HS-27A (cell line): ENCODE data around the gene DCST2.

ENCODE experiments used
- DNase-seq: peaks from one replicate; pipeline ENCODE4 v3.0.0-alpha.2; 2012; ENCODE audit warnings: low read depth, missing footprints

Gene DCST2

DNA sequence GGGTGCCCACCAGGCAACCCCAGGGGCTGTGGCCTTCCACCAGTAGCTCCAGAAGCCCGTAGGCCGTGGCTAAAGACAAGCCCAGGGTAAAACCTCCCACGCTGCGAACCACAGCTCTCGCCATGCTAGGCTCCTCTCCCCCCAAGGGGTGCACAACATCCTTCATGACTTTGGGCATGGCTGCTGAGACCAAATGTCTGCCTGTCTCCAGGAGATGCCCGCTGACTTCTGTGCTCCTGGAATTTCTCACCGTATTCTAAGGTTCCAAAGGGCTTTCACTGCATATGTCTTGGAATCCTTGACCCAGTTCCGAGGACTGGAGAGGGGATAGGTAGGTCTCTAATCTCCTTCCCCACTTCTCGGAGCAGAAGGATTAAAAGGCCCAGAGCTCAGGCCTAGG is at the start of gene DCST2, which contains the start of gene DCST1:
DCST2 (minus strand) TSS at position 258 of the 400 bp plus-strand sequence; CDS start at position 178, 80 bp downstream.
DCST1 (plus strand) TSS at position 301 of the 400 bp plus-strand sequence. CDS start 213 bp downstream, outside the sequence.
- DNase-seq: no peak

DNA sequence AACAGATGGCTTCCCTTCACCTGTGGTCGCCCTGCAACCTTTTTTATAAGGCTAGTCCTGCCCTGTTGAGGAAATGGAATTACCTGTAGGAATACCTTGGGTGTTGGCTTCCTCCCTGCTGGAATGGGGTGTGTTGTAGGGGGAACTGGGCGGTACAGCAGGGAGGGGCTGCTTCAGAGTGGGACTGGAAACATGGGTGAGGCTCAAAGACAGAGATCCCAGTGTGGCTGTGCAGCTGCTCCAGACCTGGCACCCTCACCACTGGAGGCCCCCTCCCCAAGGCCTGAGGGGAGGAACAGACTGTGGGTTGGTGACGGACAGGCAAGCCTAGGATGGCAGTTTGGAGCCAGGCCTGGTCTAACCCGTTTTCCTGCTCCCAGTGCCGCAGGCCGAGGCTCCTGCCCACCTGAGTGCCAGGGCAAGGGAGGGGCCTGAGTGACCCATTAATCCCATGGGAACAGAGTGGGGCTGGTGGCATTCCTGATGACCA is 49.5 kb upstream of the DCST2 start:
- DNase-seq: no peak

DNA sequence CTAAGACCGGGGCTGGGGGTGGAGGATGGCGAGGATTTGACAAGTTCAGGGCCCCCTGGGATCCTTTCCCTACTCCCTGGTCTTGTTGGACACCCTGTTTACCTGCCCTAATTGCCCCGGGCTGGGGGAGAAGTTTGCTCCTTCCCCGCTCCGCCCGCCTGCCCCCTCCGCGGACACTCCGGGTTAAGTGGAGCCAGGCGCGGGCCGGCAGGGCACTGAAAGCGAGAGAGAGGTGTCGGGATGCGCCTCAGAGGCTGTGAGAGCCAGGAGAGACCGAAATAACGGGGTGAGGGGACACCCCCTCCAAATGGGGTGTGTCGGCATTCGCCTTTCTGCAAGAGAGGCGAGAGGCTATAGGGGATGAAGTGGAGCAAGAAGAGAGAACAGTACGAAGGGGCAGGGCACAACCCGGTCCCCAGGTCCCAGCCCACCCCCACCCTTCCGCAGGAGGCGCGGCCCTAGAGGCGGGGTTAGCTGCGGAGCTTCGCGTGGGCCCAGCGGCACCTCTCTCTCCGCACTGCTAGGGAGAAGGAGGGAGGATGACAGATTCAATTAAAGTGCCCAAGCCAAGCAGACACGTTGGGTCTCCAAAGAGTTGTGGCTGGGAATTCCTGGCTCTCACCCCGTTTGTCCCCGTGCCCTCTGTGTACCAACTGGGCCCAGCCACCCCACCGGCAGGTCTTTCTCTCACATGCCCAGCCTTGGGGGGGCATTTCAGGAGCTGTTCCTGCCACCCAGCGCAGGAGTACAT is 48.9 kb upstream of the DCST2 start:
- no peak for DNase-seq

DNA sequence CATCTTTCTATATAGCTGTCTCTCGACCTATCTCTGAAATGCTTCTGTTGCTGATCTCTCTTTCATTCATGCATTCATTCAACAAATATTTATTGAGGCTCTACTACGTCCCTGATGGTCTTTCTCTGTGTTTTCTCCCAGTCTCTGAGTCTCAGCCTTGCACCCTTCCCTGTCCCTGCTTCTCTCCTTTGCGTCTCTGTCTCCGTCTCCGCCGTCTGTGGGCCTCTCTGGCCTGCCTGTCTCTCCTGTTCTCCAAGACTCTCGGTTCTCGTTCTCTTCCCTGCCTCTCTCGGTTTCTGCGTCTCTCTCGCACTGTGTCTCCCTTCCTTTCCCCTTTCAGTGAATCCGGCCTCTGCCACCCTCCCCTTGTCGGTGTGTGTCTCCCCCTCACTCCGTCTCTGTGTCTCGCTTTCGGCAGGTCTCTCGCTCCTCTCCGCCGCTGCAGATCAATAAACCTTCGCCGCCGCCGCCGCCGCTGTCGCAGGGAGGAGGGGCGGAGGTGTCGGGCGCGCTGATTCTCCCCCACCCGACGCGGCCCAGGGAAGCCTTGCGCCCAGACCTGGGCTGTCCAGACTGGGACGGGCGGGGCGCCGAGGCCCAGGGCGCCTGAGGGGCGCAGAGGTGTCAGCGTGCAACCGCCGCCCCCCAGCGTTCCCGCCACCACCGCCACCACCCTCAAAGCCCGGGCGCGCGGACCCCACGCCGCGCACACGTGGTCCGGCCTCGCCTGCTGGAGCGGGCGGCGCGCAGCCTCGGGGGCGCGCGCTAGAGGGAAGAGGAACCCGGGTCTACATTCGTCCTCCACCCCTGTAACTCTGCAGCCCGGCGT is 48.1 kb upstream of the DCST2 start:
- DNase-seq: no peak

DNA sequence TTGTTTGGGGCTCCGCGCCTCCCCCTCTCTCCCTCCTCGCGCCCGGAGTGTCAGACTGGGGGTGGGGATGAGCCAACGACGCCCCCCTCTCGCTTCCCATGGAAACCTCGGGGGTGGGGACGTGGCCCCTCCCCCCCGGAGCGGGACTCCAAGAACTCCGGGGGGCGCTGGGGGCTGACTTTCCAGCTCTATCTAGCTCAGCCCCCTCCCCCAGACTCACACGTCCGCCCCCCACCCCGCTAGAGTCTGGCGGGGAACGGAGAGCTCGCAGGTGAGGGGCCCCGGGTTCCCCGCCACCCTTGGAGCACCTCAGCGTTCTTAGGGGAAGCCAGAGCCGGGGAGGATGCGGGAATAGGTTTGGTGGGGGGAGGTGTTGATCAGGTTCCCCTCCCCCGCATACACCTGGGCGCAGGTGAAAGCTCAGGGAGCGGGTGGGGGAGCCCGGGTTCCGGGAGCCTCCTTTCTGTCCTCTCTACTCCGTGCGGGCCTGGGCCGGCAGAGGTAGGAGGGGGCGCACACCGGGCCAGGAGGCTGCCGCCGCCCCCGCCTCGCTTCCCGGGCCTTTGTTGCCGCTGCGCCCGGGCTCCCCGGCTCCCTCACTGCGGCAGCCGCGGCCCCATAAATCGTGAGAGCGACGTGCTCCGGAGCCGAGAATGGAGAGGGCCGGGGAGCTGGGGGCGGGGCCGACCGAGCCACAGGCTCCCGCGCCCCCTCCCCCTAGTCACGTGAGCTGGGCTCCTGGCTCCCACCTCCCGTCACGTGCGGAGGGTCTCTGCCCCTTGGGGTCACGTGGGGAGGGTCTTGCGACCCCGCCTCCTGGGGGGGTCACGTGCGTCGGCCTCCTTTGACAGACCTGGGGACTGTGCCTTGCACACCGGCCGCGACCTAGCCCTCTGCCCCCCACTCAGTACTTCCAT is 47.0 kb upstream of the DCST2 start:
- no peak for DNase-seq

DNA sequence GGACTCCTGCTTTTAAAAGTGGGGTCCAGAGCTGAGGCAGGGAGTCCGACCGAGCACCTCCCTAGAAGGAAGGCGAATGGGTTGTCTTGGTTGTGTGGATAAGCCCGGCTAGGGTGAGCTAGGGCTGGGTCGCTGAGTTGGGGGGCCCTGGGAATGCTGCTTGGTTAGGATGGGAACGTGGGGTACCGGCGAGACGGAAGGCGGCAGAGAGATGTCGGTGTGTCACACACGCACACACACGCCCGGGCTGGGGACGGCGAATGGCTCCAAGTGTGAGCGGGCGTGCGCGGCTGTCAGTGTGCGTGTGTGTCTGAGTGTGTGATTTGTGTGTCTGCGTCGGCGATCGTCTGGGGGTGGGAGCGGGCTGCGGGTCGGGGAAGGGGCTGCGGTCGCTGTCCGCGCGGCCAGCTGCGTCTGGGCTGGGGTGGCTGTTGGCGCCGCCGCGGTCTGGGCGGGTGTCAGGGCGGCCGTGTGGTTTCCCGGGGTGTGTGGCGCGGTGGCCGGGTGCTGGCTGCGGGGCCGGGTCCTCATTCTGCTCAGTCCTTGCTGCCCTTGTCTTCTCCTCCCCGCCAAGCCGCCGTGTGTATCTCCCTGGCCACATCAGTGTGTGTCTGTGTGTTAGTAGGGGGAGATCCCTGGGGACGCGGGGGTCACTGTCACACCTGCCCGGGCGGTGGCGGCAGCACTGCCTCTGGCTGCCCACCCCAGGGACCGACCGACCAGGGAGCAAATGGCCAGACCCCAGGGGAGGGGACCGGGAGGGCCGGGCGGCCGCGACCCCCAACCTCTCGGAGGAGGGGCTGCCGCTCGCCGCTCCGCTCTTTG is 46.1 kb upstream of the DCST2 start:
- DNase-seq: no peak

DNA sequence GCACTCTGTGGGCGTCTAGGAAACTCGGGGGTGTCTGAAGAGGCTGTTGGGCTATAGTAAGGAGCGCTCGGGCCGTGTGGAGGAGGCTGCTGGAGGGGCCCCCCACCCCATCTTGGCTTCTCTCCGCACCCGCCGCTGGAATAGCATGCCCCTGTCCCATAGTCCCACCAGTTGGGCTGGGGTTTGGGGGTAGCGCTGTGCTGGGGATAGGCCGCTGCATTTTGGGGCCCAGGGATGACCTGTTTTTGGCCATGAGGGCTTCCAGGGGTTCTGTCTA is 45.6 kb upstream of the DCST2 start:
- no peak for DNase-seq

DNA sequence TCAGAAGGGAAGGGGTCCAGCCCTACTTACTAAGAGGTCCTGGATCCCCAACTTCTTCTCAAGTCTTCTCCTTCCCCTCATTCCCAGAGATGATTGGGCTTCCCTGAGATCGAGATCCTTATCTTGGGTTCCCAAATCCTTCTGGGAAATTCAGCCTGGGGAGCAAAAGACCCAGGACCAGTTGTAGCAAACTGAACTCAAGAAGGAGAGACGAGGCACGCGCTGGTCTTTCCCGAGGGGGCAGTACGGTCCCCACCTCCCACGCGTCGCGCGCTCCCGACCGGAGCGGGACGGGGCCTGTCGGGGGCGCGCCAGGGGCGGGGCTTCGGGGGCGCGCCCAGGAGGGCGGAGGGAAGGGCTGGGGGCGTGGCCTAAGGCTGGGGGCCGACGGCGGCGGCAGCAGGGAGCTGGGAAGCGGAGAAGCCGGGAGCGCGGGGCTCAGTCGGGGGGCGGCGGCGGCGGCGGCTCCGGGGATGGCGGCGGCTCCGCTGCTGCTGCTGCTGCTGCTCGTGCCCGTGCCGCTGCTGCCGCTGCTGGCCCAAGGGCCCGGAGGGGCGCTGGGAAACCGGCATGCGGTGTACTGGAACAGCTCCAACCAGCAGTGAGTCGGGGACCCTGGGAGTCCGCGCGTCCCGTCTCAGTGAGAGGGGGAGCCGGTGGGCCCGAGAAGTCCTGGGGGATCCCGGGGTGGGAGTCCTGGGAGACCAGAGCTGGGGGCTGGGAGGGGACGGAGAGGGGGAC is 45.1 kb upstream of the DCST2 start, which contains the start of gene EFNA3:
EFNA3 (plus strand) TSS at position 369 of the 741 bp plus-strand sequence; CDS start at position 474, 105 bp downstream.
- no peak for DNase-seq

DNA sequence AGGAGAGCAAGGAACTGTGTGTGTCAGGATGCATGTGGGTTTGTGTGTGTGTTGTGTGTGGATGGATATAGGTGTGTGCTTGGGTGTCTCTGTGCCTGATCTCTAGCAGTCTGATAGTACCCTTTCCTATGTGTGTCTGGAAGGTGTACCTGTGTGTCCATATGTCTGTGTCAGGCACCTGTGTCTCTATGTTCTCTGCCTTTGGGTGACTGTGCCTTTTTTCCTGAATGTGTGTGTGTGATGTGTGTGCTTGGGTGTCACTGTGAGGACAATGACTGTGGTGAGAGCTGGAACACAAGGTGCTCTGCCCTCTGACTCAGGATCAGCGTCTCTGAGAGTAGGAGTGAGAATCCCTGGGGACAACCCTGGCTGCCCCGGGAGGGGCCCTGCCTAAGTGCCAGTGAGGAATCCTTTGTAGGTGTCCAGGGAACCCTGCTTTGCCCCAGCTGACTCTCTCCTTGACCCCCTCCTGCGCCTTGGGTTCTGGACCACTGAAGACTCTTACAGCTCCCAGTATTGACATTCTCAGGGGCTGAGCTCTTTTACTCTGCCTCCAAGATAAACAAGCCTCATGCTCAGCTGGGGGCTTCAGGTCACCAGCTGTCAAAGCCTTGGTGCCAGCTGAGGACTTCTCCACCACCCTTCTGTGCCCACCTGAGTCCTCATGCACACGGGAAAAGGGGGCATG is 44.3 kb upstream of the DCST2 start:
- no peak for DNase-seq

DNA sequence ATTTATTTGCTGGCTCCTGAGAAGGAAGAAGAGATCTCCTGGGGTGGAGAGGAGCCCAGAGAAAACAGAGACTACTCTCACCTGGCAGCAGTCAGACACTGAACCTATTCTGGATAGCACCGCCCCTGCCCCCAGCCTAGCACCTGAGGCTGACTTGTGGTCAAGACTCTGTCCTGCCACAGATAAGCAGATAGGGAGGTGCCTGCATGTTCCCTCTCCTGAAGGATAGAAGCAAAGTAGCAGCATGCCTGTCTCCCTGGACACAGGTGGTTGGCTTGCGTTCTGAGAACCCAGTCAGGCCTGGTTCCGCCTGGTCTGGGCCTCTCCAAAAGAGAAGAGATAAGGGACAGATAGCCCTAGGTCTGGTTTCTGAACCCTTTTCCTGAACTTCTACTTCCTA is 43.8 kb upstream of the DCST2 start:
- no peak for DNase-seq

DNA sequence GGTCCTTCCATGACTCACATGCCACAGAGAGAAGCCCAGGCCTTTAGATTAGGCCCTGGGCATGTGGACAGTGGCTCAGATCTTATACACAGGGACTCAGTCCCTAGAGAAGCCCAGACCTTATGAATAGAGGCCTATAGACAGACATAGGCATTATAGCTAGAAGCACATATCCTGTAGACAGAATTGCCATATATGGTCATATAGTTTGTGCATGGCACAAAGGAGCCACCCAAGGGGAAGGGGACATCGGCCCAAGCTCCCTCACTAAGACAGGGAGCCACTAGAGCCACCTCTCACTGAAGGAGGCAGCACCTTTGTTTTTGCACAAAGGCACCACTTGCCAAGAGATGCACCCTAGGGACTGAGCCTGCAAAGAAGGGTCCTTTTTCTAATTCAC is 42.8 kb upstream of the DCST2 start:
- no peak for DNase-seq

DNA sequence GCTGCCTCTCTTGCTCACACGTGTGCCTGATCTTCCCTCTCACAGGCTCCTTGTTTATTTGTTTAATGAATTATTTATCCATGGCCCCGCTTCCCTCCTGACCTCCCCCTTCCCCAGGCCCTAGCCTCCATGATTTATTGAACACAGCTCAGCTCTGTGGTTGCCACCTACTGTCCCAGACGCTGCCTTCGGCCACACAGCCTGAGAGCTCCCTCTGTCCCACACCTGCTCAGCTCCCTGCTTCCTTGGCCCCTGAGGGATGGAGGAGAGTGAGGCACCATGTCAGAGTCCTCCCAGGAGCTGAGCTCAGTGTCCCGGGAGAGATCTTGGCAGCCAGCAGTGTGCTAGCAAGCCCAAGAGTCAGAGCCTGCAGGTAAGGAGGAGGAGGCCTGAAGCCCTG is 42.0 kb upstream of the DCST2 start:
- no peak for DNase-seq

DNA sequence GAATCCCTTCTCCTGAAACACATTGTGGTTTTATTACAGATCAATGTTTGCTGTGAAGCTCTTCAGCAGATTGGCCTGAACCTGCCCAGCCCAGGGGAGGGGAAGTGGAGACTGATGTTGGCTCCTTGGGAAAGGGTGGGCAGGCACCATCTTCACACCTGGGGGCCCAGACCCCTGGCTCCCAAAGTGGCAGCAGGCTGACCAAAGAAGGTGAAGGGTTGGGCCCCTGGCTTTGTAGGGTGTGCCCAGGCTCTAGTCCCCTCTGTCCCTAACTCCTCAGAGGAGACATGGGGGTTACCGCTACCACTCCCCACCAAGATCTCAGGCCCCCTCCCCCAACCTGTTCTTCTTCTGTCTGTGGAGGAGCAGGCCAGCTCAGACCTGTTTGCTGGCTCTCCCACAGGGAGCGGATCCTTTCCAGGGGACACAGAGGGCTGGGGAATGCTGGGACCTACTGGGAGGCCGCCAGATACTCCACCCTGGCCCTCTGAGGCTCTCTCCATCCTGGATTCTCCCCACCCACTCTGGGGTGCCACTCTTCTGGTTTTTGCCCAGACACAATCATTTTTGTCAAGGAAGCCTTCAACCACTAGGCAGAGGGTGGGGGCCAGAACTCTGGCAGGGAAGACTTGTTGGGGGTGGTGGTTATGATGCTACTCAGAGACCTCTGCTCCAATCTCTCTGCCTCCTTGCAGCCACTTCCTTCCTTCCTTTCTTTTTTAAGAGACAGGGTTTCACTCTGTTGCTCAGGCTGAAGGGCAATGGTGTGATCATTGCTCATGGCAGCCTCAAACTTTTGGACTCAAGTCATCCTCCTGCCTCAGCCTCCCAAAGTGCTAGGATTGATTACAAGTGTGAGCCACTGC is 40.0 kb upstream of the DCST2 start:
- DNase-seq: no peak

DNA sequence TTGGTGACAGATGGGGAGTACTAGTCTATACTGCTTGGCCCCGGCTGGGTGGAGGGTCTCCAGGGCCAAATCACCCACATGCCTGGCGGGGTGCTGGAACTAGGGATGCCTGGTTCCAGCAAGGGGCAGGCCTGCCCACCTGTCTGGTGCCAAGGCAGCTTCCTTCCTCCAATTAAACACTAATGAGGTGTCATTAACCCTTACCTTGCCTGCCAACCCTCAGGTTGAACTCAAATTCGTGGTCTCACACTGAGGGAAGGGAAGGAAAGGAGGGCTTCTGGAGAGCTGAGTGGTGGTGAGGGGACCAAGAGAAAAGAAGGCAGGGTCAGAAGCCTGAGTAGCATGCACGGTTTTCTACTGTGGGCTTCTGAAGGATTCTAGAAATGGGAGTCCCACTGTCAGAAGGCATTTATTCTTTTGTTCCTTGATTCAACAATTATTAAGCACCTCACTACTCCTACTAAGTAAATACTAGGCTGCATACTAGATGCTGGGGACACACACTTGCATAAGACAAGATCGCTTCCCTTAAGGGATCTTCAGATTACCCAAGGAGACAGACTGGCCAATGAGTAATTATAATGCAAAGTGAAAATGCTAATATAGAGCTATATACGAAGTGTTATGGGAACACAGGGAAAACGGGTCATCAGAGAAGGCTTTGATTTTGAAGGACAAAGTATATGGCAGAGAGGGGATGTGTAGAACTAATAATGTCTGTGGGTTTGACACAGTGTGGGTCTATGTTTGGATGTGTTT is 39.1 kb upstream of the DCST2 start:
- no peak for DNase-seq

DNA sequence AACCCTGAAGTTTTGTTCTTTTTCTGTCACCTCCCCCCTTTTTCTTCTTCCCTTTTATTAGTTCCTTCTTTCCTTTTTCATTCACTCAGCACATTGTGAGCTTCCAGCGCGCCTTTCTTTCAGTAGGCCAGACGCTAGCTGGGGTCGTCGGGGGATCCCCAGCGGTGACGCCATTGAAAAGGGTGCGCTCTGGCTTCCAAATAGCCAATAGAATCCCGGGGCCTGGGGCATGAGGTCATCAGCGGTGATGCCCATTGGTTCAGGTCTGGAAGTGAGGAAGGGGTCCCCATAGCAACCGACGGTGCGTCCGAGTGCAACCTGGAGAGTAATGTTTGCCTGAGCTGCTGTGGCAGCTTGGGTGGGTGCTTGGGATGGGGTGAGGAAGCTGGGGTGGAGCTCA is 38.1 kb upstream of the DCST2 start:
- no peak for DNase-seq

DNA sequence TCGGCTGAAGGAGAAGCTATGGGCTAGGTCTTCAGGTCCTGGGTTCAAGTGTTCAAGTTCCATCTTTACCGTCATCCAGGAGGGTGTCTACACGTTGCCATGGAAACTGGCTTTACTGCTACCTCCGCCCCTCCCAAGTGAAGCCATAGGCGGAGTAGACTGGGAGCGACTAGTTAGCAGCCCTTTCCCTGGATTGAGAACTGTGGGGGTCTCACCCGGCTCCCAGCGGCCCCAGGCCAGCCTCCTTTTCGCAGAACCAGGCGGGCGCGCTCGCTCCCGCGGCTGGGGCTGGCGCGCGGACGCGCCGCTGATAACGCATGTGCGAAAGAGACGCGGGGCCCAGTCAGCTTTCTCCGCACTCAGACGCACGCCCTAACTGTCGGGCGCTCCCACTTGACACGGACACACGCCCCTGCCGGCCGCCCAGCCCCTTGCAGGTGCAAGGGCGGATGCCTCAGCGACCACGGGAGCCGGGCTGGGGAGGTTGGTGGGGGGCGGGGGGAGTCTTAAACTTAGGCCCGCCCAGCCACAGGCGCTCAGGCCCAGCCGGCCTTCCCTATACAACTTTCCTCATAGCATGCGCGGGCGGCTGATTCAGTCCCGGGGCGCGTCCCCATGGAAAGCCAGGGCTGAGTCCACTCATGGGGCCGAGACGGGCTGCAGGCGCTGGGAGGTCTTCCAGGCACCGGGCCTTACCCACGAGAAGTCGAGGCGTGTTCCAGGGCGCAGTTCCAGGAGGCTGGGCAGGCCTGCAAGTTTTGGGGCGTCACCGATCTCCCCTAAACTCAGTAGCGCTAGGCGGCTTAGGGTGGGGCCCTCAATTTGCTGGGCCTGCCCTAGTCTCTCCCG is 37.4 kb upstream of the DCST2 start:
- DNase-seq: no peak

DNA sequence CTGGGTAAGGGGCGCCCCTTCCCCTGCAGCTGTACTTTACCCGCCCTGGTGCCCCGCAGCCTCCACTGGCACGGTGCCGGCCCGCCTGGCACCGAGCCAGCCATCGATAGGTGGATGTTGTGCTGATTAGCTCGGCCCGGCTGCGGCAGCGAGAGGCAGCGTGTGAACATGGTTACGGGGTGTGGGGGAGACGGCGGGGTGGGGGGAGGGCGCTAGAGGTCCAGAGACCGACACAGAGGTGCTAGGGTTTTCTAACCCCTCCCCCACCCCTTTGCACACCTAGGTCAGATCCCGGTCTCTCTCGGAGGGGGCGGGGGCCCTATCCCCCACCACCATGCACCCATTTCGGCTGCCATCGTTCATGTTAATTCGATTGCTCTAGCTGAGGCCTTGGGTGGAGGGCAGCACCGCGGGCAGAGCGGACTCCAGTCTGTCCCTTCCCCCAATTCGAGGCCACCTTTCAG is 36.6 kb upstream of the DCST2 start:
- no peak for DNase-seq
